IMR-90 (cell line): ENCODE measurements around the gene HGFAC.

Experiments used
- BHLHE40 ChIP-seq: fragments of 150-350 bp; IDR thresholded peaks from 2 replicates; pipeline ENCODE4 v1.6.1; 2016; ENCODE audit warnings: mild to moderate bottlenecking, low read depth, low read length
- CHD1 ChIP-seq: IDR thresholded peaks from 2 replicates; pipeline ENCODE4 v1.6.1; 2012; ENCODE audit warnings: low read depth, low read length, improper control_type of control experiment
- MAFK ChIP-seq: IDR thresholded peaks from 2 replicates; pipeline ENCODE4 v1.6.1; 2012; ENCODE audit warnings: low read depth, low read length, improper control_type of control experiment
- SMC3 ChIP-seq: fragments of 150-350 bp; IDR thresholded peaks from 2 replicates; pipeline ENCODE4 v1.6.1; 2016; ENCODE audit warnings: low read depth, mild to moderate bottlenecking, antibody characterized with exemption, low read length, moderate library complexity
- TF ChIP-seq, protein P1 (sequence below): conservative IDR thresholded peaks from 2 replicates; pipeline ENCODE4 v1.5.1; 2012; ENCODE audit warnings: mild to moderate bottlenecking, low read depth, low read length, improper control_type of control experiment
- TF ChIP-seq, protein P2 (sequence below): fragments of 150-350 bp; IDR thresholded peaks from 2 replicates; pipeline ENCODE4 v1.6.1; 2017; ENCODE audit warnings: mild to moderate bottlenecking, antibody characterized with exemption, low read length, low read depth

DNA sequence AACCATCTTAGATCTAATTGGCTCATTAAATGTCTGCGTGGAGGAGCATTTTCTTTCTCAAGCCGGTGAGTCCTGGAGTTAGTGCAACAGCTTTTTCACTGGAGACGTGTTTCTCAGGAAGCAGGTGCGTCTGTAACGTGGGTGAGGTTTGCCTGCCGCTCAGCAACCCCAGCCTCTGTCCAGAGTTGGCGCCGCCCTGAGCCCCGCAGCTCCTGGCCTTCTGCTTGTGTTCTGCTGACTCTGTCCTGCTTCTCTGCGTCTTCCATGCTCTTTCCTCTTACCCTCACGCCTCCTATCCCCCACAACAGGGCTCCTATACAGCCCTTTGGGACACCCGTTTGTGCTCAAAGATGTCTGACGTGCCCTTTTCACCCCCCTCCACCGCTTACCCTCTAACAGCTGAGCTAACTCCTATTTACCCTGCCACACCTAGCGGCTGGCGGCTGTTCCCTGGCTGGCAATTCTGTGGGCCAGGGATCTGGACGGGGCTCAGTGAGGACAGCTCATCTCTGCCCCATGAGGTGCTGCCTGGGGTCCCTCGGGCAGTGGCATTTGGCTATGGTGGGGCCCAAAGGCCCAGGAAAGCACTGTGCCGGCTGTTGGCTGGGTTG is 40.1 kb downstream of the HGFAC start:
- TF ChIP-seq SMC3 (no peak), CHD1 (no peak), MAFK (no peak), BHLHE40 (no peak)
- TF ChIP-seq, protein P1, sequence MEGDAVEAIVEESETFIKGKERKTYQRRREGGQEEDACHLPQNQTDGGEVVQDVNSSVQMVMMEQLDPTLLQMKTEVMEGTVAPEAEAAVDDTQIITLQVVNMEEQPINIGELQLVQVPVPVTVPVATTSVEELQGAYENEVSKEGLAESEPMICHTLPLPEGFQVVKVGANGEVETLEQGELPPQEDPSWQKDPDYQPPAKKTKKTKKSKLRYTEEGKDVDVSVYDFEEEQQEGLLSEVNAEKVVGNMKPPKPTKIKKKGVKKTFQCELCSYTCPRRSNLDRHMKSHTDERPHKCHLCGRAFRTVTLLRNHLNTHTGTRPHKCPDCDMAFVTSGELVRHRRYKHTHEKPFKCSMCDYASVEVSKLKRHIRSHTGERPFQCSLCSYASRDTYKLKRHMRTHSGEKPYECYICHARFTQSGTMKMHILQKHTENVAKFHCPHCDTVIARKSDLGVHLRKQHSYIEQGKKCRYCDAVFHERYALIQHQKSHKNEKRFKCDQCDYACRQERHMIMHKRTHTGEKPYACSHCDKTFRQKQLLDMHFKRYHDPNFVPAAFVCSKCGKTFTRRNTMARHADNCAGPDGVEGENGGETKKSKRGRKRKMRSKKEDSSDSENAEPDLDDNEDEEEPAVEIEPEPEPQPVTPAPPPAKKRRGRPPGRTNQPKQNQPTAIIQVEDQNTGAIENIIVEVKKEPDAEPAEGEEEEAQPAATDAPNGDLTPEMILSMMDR = no peak
- TF ChIP-seq, protein P2, sequence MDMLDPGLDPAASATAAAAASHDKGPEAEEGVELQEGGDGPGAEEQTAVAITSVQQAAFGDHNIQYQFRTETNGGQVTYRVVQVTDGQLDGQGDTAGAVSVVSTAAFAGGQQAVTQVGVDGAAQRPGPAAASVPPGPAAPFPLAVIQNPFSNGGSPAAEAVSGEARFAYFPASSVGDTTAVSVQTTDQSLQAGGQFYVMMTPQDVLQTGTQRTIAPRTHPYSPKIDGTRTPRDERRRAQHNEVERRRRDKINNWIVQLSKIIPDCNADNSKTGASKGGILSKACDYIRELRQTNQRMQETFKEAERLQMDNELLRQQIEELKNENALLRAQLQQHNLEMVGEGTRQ = no peak
